ENCODE data around the gene ZDHHC22.
A peak's percentile ranks its signal among the peaks of the same experiment; 100 is the strongest.

Gene ZDHHC22, protein sequence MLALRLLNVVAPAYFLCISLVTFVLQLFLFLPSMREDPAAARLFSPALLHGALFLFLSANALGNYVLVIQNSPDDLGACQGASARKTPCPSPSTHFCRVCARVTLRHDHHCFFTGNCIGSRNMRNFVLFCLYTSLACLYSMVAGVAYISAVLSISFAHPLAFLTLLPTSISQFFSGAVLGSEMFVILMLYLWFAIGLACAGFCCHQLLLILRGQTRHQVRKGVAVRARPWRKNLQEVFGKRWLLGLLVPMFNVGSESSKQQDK

DNA sequence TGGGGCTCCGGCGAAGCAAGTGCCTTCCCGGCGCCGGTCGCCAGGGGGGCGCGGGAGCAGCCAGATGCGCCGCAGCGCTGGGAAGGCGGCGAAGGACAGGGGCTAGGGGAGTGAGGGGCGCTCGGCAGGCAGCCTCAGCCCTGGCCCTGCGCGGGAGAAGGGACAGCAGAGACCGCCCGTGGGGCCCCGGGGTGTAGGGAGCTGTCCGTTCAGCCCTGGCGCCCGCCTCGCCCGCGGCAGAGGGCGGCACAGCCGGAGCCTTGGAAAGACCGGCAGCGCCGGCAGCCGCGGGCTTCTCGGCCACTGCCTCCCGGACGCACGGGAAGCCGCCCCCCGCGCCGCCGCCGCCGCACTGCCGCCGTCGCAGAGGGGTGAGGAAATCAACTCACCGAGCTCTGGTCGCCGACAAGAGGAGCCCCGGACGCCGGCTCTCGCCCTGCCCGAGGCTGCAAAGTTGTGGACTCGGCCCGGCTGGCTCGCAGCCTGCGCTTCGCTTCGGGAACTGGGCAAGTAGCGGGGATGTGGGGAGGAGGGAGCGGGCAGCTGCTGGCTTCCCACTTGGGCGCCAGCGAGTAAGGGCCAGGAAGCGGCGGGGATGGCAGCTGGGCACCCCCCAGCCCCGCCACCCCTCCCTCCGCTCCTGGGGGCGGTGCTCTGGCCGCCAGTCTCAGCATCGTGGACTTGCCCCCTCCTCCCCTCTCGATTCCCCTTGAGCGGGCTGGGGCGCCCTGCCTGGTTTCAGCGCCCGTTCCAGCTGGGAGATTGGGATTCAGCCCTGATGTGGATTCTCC is at the start of gene ZDHHC22:
Gene ZDHHC22, minus strand, starts transcription at position 578 of the 791 bp plus-strand sequence. CDS start 2,053 bp downstream, outside the sequence.
- H3K27ac ChIP-seq (ENCODE audit: low read length) = no peak within 1 kb of the TSS
- H3K4me3 ChIP-seq (ENCODE audit: low read length) = peak within 1 kb of the TSS; percentile 76
- no peaks in the 10 kb centered on the region for H3K27me3 ChIP-seq (ENCODE audit: control insufficient read depth, insufficient read depth, low read length)
- no CpG with 5 or more reads among the region's 77 CpGs for WGBS (ENCODE audit: insufficient coverage, insufficient read length)
- H3K9me3 ChIP-seq (ENCODE audit: control insufficient read depth, insufficient read depth, low read length) = no peaks in the 10 kb centered on the region
- DNase-seq (ENCODE audit: low read depth, low spot score) = no peak
- peaks cover 9% of the 10 kb centered on the region for H3K4me1 ChIP-seq (ENCODE audit: control insufficient read depth, insufficient read depth, low read length)
- H3K36me3 ChIP-seq (ENCODE audit: control insufficient read depth, insufficient read depth, low read length) = peaks cover 2% of the 10 kb centered on the region; the same call in 1 of the 2 replicates

DNA sequence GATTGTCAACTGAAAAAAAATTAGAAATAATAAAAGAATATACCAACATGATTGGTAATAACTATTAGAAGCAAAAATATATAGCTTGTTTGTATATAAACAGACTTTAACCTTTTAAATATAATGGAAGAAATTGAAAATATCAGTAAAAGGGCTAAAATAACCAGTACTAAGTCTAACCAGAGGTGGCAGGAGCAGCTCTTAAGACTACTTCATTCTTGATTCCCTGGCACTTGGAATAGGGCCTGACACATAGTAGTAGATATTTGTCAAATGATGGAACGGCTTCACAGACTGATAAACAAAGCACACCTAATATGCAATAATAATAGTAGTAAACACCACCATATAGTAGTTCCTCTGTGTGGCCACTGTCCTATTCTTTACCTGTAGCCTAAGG is 49.4 kb upstream of the ZDHHC22 start:
- Histone ChIP-seq H3K9me3 (ENCODE audit: control insufficient read depth, insufficient read depth, low read length) (no peaks in the 10 kb centered on the region), H3K27ac (ENCODE audit: low read length) (no peak overlapping the region), H3K36me3 (ENCODE audit: control insufficient read depth, insufficient read depth, low read length) (no peaks in the 10 kb centered on the region), H3K4me1 (ENCODE audit: control insufficient read depth, insufficient read depth, low read length) (peaks cover 2% of the 10 kb centered on the region; the same call in 1 of the 2 replicates), H3K27me3 (ENCODE audit: control insufficient read depth, insufficient read depth, low read length) (no peaks in the 10 kb centered on the region), H3K4me3 (ENCODE audit: low read length) (no peak overlapping the region)
- WGBS (ENCODE audit: insufficient coverage, insufficient read length) = no CpG with 5 or more reads among the region's 1 CpG
- DNase-seq (ENCODE audit: low read depth, low spot score) = no peak

DNA sequence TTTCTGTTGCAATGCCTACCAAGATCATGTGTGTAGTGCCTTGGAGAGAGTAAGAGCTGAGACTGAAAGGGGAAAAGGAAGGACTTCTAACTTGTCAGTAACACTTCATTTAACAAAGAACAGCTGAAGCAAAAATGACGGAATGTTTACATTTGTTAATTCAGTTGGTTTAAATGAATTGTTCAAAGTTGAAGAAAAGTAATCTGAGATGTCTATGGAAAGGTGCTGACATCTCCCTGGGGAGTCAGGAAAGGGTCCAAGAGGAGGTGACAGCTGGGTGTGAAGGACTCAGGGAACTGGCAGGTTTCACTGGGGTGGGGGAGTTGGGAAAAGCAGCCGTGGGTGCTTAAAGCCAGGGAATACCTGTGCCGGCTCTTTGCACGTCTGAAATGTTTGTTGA is 47.9 kb upstream of the ZDHHC22 start:
- no peaks in the 10 kb centered on the region for H3K9me3 ChIP-seq (ENCODE audit: control insufficient read depth, insufficient read depth, low read length)
- no peak overlapping the region for H3K27ac ChIP-seq (ENCODE audit: low read length)
- H3K4me3 ChIP-seq (ENCODE audit: low read length) = no peak overlapping the region
- H3K27me3 ChIP-seq (ENCODE audit: control insufficient read depth, insufficient read depth, low read length) = no peaks in the 10 kb centered on the region
- no peaks in the 10 kb centered on the region for H3K36me3 ChIP-seq (ENCODE audit: control insufficient read depth, insufficient read depth, low read length)
- WGBS (ENCODE audit: insufficient coverage, insufficient read length) = no CpG with 5 or more reads among the region's 4 CpGs
- peaks cover 2% of the 10 kb centered on the region; the same call in 1 of the 2 replicates for H3K4me1 ChIP-seq (ENCODE audit: control insufficient read depth, insufficient read depth, low read length)
- DNase-seq (ENCODE audit: low read depth, low spot score) = no peak

DNA sequence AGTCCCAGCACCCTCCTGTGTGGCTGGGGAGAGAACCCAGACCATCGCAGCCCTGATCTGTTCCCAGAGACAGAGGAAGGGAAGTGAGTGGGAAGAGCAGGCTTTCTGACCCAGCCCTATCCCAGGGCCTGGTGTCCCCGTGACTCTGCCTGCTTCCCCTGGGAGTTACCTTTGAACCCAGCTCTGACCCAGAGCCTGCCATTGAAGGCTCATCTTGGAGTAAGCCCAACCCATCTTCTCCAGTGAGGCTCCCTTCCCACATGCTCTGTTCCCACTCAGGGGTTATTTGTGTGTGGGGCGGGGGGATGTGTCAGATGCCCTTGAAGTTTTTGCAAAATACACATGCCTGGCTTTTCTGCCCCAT is 46.0 kb upstream of the ZDHHC22 start:
- no peak for DNase-seq (ENCODE audit: low read depth, low spot score)
- H3K36me3 ChIP-seq (ENCODE audit: control insufficient read depth, insufficient read depth, low read length) = no peaks in the 10 kb centered on the region
- no peak overlapping the region for H3K27ac ChIP-seq (ENCODE audit: low read length)
- no peaks in the 10 kb centered on the region for H3K27me3 ChIP-seq (ENCODE audit: control insufficient read depth, insufficient read depth, low read length)
- no peaks in the 10 kb centered on the region for H3K9me3 ChIP-seq (ENCODE audit: control insufficient read depth, insufficient read depth, low read length)
- no peak overlapping the region for H3K4me3 ChIP-seq (ENCODE audit: low read length)
- peaks cover 2% of the 10 kb centered on the region; the same call in 1 of the 2 replicates for H3K4me1 ChIP-seq (ENCODE audit: control insufficient read depth, insufficient read depth, low read length)
- no CpG with 5 or more reads among the region's 3 CpGs for WGBS (ENCODE audit: insufficient coverage, insufficient read length)

DNA sequence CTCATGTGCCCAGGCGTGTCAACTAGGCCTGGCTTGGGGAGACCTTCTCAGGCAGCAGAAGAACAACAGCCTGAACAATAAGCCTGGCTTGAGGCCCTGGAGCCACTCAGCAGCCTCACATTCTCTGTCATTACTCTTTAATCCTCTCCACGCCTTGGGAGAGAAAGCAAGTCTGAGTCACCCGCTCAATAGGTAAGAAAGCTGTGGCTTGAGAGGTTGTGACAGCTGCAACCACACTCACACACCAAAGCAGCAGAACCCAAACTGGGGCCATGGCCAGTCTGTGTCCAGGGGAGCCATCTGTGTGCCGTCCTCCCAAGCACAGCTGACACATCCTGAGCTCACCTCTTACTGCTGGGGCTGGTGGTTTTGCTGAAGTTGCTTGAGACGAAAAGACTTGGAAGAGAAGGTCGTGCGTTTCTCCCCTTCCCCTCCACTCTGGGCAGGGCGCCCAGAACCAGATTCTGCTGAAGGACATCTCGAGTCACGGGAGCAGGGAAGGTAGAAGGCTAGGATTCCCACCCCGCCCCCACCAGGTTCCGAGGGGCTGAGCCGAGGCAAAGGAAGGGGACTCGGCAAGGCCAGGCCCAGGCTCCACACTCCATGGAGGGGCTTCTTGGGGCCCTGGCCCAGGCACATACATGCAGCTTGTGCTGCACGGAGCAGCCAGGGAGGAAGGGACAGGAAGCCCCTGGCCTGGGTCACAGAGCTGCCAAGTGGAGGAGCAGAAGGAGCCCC is 45.5 kb upstream of the ZDHHC22 start:
- Histone ChIP-seq H3K27ac (ENCODE audit: low read length) (no peak overlapping the region), H3K9me3 (ENCODE audit: control insufficient read depth, insufficient read depth, low read length) (no peaks in the 10 kb centered on the region), H3K27me3 (ENCODE audit: control insufficient read depth, insufficient read depth, low read length) (no peaks in the 10 kb centered on the region), H3K36me3 (ENCODE audit: control insufficient read depth, insufficient read depth, low read length) (no peaks in the 10 kb centered on the region), H3K4me1 (ENCODE audit: control insufficient read depth, insufficient read depth, low read length) (peaks cover 2% of the 10 kb centered on the region; the same call in 1 of the 2 replicates), H3K4me3 (ENCODE audit: low read length) (no peak overlapping the region)
- DNase-seq (ENCODE audit: low read depth, low spot score) = no peak
- WGBS (ENCODE audit: insufficient coverage, insufficient read length) = no CpG with 5 or more reads among the region's 15 CpGs

DNA sequence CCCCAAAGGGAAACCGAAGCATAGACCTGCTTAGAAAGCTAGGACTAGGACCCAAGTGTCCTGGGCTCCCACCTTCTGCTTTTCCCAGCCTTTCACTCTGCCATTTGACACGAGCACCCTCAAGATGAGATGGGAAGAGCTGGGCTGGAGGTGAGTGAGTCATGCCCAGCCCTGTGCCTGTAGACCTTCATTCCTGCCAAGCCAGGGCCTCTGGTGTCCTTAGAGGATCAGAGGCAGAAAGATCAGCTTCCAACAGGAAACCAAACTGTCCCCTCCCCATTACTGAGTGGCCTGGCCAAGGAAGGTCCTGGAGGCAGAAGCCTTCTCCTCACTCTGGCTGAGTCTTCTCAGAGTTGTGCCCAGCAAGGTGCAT is 43.5 kb upstream of the ZDHHC22 start:
- peaks cover 2% of the 10 kb centered on the region; the same call in 1 of the 2 replicates for H3K4me1 ChIP-seq (ENCODE audit: control insufficient read depth, insufficient read depth, low read length)
- no peak for DNase-seq (ENCODE audit: low read depth, low spot score)

DNA sequence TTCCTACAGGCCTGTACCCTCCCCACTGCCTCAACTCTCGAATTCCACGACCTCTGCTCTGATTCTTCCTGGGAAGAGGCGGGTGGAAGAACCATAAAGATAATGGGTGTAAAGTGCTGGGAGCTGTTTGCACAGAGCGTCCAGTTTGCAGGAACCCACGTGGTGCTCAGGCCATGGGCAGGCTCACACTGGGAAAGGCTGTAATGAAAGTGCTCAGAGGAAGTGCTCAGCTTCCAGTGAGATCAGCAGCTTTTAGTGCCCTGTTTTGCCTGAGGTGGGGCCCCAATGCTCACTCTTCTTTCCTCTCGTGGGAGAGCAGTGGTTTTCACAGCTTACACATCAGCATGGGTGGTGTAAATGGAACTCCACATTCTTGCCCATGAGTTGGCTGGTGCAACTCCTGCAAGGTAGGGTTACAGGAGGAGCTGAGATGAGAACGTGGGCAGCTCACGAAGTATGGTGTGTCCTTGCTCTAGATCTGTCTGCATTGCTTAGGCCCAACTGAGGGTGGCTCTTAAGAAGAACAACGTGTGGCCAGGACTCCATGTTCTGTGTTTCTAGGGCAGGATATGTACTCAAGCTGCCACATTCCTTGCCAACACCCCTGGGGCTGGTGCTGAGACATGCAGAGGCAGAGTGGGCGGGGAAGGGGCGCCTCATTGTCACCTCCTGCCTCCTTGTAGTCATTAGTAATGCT is 43.0 kb upstream of the ZDHHC22 start:
- no peak for DNase-seq (ENCODE audit: low read depth, low spot score)
- Histone ChIP-seq H3K27ac (ENCODE audit: low read length) (no peak overlapping the region), H3K27me3 (ENCODE audit: control insufficient read depth, insufficient read depth, low read length) (no peaks in the 10 kb centered on the region), H3K36me3 (ENCODE audit: control insufficient read depth, insufficient read depth, low read length) (no peaks in the 10 kb centered on the region), H3K4me3 (ENCODE audit: low read length) (no peak overlapping the region), H3K4me1 (ENCODE audit: control insufficient read depth, insufficient read depth, low read length) (peaks cover 2% of the 10 kb centered on the region; the same call in 1 of the 2 replicates), H3K9me3 (ENCODE audit: control insufficient read depth, insufficient read depth, low read length) (no peaks in the 10 kb centered on the region)
- no CpG with 5 or more reads among the region's 11 CpGs for WGBS (ENCODE audit: insufficient coverage, insufficient read length)

More for the DNA sequence above, 43.5 kb upstream of the ZDHHC22 start:
- H3K36me3 ChIP-seq (ENCODE audit: control insufficient read depth, insufficient read depth, low read length) = no peaks in the 10 kb centered on the region
- no peak overlapping the region for H3K4me3 ChIP-seq (ENCODE audit: low read length)
- WGBS (ENCODE audit: insufficient coverage, insufficient read length) = no CpG with 5 or more reads among the region's 2 CpGs
- H3K27ac ChIP-seq (ENCODE audit: low read length) = no peak overlapping the region
- H3K27me3 ChIP-seq (ENCODE audit: control insufficient read depth, insufficient read depth, low read length) = no peaks in the 10 kb centered on the region
- H3K9me3 ChIP-seq (ENCODE audit: control insufficient read depth, insufficient read depth, low read length) = no peaks in the 10 kb centered on the region

DNA sequence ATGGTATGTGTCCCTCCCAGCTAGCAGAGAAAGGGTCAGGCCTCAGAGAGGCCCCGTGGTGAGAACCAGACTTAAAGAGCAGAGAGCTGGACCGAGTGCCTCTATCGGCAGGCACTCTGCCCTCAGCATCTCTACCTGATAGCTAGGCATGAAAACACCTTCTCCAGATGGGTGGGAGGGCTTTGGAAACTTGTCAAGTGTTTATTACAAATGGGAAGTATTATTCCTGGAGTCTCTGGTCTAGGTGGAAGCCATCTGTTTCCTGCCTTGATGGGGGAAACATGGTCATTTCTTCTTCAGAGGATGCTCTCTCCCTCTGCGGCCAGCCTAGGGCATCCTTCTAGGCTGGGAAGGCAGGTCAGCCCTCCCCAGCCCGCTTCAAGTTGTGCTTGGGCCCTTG is 42.3 kb upstream of the ZDHHC22 start:
- Histone ChIP-seq H3K27me3 (ENCODE audit: control insufficient read depth, insufficient read depth, low read length) (no peaks in the 10 kb centered on the region), H3K4me3 (ENCODE audit: low read length) (no peak overlapping the region), H3K27ac (ENCODE audit: low read length) (no peak overlapping the region), H3K9me3 (ENCODE audit: control insufficient read depth, insufficient read depth, low read length) (no peaks in the 10 kb centered on the region), H3K4me1 (ENCODE audit: control insufficient read depth, insufficient read depth, low read length) (peaks cover 2% of the 10 kb centered on the region; the same call in 1 of the 2 replicates), H3K36me3 (ENCODE audit: control insufficient read depth, insufficient read depth, low read length) (no peaks in the 10 kb centered on the region)
- DNase-seq (ENCODE audit: low read depth, low spot score) = no peak
- no CpG with 5 or more reads among the region's 5 CpGs for WGBS (ENCODE audit: insufficient coverage, insufficient read length)

DNA sequence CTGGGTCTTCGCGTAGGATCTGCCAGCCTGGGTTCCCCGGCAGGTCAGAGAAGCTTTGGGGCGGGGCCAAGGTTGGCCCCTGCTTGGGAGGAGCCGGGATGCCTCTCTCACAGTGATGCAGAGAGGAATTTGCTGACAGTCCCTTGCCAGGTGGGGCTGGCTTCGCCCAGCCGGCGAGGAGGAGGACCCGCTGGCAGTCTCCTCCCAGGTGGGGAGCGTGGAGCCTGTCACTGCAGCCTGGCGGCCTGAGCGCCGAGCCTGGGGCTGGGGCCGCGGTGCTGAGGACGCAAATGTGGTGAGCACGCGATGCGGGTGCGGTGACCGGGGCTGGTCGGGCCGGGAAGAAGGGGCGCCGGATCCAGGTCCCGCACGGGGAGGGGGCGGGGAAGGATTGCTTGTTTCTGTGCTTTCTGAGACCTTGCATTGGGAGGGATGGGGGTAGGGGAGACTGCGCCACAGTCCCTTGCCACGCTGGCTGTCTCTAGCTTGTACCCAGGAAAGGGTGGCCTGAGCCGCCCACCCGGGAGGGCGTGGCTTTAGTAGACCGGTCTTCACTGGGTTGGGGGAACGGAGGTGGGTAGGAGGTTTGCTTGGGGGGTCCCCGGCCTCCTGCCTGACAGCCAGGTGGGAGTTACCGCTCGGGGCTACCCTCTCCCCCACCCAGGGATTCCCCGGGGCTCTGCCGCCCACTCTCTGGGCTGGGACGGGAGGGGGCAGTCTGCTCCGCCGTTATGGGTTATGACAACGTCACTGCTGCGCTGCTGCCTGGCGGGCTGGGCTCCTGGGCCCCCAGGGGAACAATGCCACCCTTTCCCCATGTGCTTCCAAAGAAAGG is 40.2 kb upstream of the ZDHHC22 start, which contains the start of gene TMEM63C:
Gene TMEM63C, plus strand, starts transcription at position 196 of the 835 bp plus-strand sequence. CDS start 37,016 bp downstream, outside the sequence.
- Histone ChIP-seq H3K27ac (ENCODE audit: low read length) (no peak within 1 kb of the TSS), H3K27me3 (ENCODE audit: control insufficient read depth, insufficient read depth, low read length) (no peaks in the 10 kb centered on the region), H3K4me3 (ENCODE audit: low read length) (peak within 1 kb of the TSS; percentile 66; the same call in 1 of the 2 replicates), H3K4me1 (ENCODE audit: control insufficient read depth, insufficient read depth, low read length) (no peaks in the 10 kb centered on the region), H3K9me3 (ENCODE audit: control insufficient read depth, insufficient read depth, low read length) (no peaks in the 10 kb centered on the region), H3K36me3 (ENCODE audit: control insufficient read depth, insufficient read depth, low read length) (no peaks in the 10 kb centered on the region)
- DNase-seq (ENCODE audit: low read depth, low spot score) = peak; percentile 99
- WGBS (ENCODE audit: insufficient coverage, insufficient read length) = no CpG with 5 or more reads among the region's 46 CpGs
